ENCODE results near the gene TOM1L2.

DNA sequence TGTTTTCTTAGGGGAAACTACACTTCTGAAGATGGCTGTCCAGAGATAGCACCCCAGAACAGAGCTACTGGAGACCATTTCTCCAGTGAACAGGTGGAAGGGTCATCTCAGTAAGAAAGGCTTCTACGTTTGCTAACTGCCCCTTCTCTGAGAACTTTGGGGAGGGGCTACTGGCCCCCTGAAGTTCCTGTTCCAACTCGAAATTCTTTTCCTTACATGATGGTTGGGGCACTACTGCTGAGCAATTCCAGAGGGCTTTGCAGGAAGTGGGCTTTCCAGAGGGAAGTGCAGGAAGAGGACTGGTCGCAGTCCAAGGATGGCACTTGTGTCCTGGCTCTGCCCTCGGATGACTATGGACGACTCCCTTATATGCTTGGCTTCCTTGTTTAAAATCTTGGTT is 31.2 kb downstream of the TOM1L2 start:
- TF ChIP-seq CTCF (conservative IDR thresholded peaks at IDR 0.05 in 1 of 2, IDR thresholded peaks at IDR 0.05 in 1 of 2; ENCODE audit: low read depth in 1 of 2, low read length in 2 of 2) (no peak), EZH2 (IDR thresholded peaks at IDR 0.05; ENCODE audit: low read length, missing control alignments) (no peak)

Data from fibroblast of lung (primary cell).